HCT116 (cell line): ENCODE measurements around the gene RMRP. TPM values are rescaled to one million over a fixed set of nuclear protein-coding genes. Genes with fewer than 3 reads are reported as not detected.

ENCODE experiments used
- ATAC-seq: fragments of 200-7000 bp; cut with Tn5 transposase; 2 replicates; pipeline ENCODE4 v1.9.1; 2020; ENCODE audit warnings: mild to moderate bottlenecking, moderate library complexity
- BruUV-seq: library from RNA; stranded (reverse); fragments of 400-500 nt; replicated peaks from 2 replicates; lab custom pipeline; 2021; lab: Mats Ljungman, UMichigan
- CTCF ChIA-PET: fragments of 300-600 bp; sonication (Branson Sonifier 250); formaldehyde crosslinking; loops from one replicate; lab custom pipeline; 2021; ENCODE audit warnings: antibody characterized with exemption; lab: Charles Lee
- POLR2A ChIA-PET: fragments of 300-600, 350-600 bp; sonication (Branson Sonifier 250); formaldehyde crosslinking; loops from one replicate; lab custom pipeline; 2021; ENCODE audit warnings: antibody characterized with exemption; lab: Charles Lee
- RAD21 ChIA-PET, 2 experiments: fragments of 300-600 bp; sonication (Branson Sonifier 250); formaldehyde crosslinking; loops; one replicate each; lab custom pipeline; 2023; ENCODE audit warnings: low total read pairs in 2 of 2; ENCODE audit not compliant: uncharacterized antibody in 2 of 2, unreplicated experiment in 2 of 2, low non-redundant PET in 1 of 2; lab: Charles Lee
- DNase-seq: peaks from one replicate; pipeline ENCODE4 v3.0.0-alpha.2; 2010; ENCODE audit warnings: low read depth, low spot score
- H2AFZ ChIP-seq: fragments of 200-600 bp; shearing (Covaris generic), sonication (generic); 2 replicates; pipeline ENCODE4 v1.6.1; 2017; ENCODE audit warnings: low read depth, mixed run types, mixed read lengths, antibody characterized with exemption, low read length; ENCODE audit not compliant: poor library complexity, severe bottlenecking
- H3K27ac ChIP-seq: 2 replicates; pipeline ENCODE4 v1.5.1; 2012; ENCODE audit warnings: low read depth, low read length
- H3K27me3 ChIP-seq: fragments of 200-600 bp; sonication (generic); 2 replicates; pipeline ENCODE4 v1.6.1; 2016; ENCODE audit warnings: mixed run types, low read length, mixed read lengths; ENCODE audit not compliant: insufficient read depth
- H3K36me3 ChIP-seq, 2 experiments: fragments of 200-500 bp in 1 of 2; fragments of 200-600 bp in 1 of 2; sonication (Bioruptor generic) in 1 of 2; sonication (generic) in 1 of 2; 2 replicates each; pipeline versions ENCODE4 v1.5.1 to v1.6.1; 2014 to 2016; ENCODE audit warnings: low read length in 2 of 2, inconsistent platforms in 1 of 2, mixed read lengths in 1 of 2, mixed run types in 1 of 2; ENCODE audit not compliant: insufficient read depth in 2 of 2, control insufficient read depth in 1 of 2
- H3K4me1 ChIP-seq, 2 experiments: fragments of 200-600 bp in 1 of 2; sonication (generic) in 1 of 2; 2 replicates each; pipeline versions ENCODE4 v1.5.1 to v1.6.1; 2012 to 2017; ENCODE audit warnings: low read length in 2 of 2, inconsistent platforms in 1 of 2, mild to moderate bottlenecking in 1 of 2, mixed read lengths in 1 of 2, mixed run types in 1 of 2, moderate library complexity in 1 of 2; ENCODE audit not compliant: insufficient read depth in 2 of 2, control insufficient read depth in 1 of 2
- H3K4me2 ChIP-seq: fragments of 200-600 bp; sonication (generic); 2 replicates; pipeline ENCODE4 v1.6.1; 2017; ENCODE audit warnings: mixed run types, low read length, mixed read lengths
- H3K4me3 ChIP-seq, 2 experiments: fragments of 200-600 bp in 1 of 2; sonication (generic) in 1 of 2; replicated peaks in 1 of 2; 2 replicates each; pipeline ENCODE4 v1.5.1; 2011 to 2016; ENCODE audit warnings: low read length in 2 of 2, control low read depth in 1 of 2, low read depth in 1 of 2, mild to moderate bottlenecking in 1 of 2, mixed read lengths in 1 of 2, mixed run types in 1 of 2
- H3K79me2 ChIP-seq: fragments of 200-600 bp; sonication (generic); 2 replicates; pipeline ENCODE4 v1.6.1; 2017; ENCODE audit warnings: mild to moderate bottlenecking, mixed run types, low read length, moderate library complexity, mixed read lengths; ENCODE audit not compliant: insufficient read depth
- H3K9ac ChIP-seq: fragments of 200-600 bp; sonication (generic); 2 replicates; pipeline ENCODE4 v1.6.1; 2016; ENCODE audit warnings: low read length, mixed read lengths
- H3K9me2 ChIP-seq: fragments of 200-600 bp; sonication (generic), shearing (Covaris generic); 2 replicates; pipeline ENCODE4 v1.6.1; 2017; ENCODE audit warnings: mixed run types, mild to moderate bottlenecking, moderate library complexity; ENCODE audit not compliant: insufficient read depth
- H3K9me3 ChIP-seq, 2 experiments: fragments of 200-500 bp in 1 of 2; fragments of 200-600 bp in 1 of 2; sonication (Bioruptor generic) in 1 of 2; sonication (generic) in 1 of 2; 2 replicates each; pipeline ENCODE4 v1.6.1; 2014 to 2017; ENCODE audit warnings: low read length in 2 of 2, mixed read lengths in 2 of 2, inconsistent platforms in 1 of 2, low read depth in 1 of 2, mild to moderate bottlenecking in 1 of 2, mixed run types in 1 of 2, moderate library complexity in 1 of 2; ENCODE audit not compliant: control insufficient read depth in 1 of 2, insufficient read depth in 1 of 2
- H4K20me1 ChIP-seq: fragments of 200-600 bp; sonication (generic), shearing (Covaris generic); 2 replicates; pipeline ENCODE4 v1.6.1; 2017; ENCODE audit warnings: mixed run types, mild to moderate bottlenecking, moderate library complexity; ENCODE audit not compliant: insufficient read depth
- CBX3 ChIP-seq: IDR thresholded peaks from 2 replicates; pipeline ENCODE4 v1.6.1; 2012; ENCODE audit warnings: low read depth
- CEBPB ChIP-seq: IDR thresholded peaks from 2 replicates; pipeline ENCODE4 v1.6.1; 2012; ENCODE audit warnings: low read depth
- EGR1 ChIP-seq: IDR thresholded peaks from 2 replicates; pipeline ENCODE4 v1.6.1; 2012; ENCODE audit warnings: low read depth
- EZH2 ChIP-seq: fragments of 200-600 bp; sonication (generic); IDR thresholded peaks from 2 replicates; pipeline ENCODE4 v1.6.1; 2017; ENCODE audit warnings: antibody characterized with exemption, mixed run types
- MAX ChIP-seq: IDR thresholded peaks from 2 replicates; pipeline ENCODE4 v1.6.1; 2012
- POLR2AphosphoS5 ChIP-seq: IDR thresholded peaks from 2 replicates; pipeline ENCODE4 v1.6.1; 2011; ENCODE audit warnings: mild to moderate bottlenecking, low read depth, low read length, moderate library complexity
- REST ChIP-seq: IDR thresholded peaks from 2 replicates; pipeline ENCODE4 v1.6.1; 2012; ENCODE audit warnings: low read depth
- SIN3A ChIP-seq: IDR thresholded peaks from 2 replicates; pipeline ENCODE4 v1.6.1; 2012; ENCODE audit warnings: low read depth
- ZNF274 ChIP-seq: fragments of 200-500 bp; sonication (Bioruptor generic); IDR thresholded peaks from 2 replicates; pipeline ENCODE4 v1.6.1; 2014; ENCODE audit warnings: mild to moderate bottlenecking, low read depth, low read length, inconsistent platforms
- intact Hi-C: fragments of 100-400 bp; cut with micrococcal nuclease; formaldehyde crosslinking; loops from 2 replicates; pipeline ENCODE4 v1.10.0; 2022
- total RNA-seq: library from RNA; stranded (reverse); gene quantifications from one replicate; pipeline ENCODE4 v1.2.1, GENCODE V29; 2021; ENCODE audit not compliant: unreplicated experiment

RMRP gene
- total RNA-seq, 1 experiment from 2014 or later: 30,969 TPM

- no peaks in the 10 kb centered on the region for H3K9me2 ChIP-seq
- no TSS peak for BruUV-seq
- intact Hi-C loops: no loop called here
- H3K79me2 ChIP-seq: peaks cover 45% of the 10 kb centered on the region
- no peak overlapping the region for H3K9ac ChIP-seq
- no peak overlapping the region for H3K27ac ChIP-seq
- ChIA-PET RAD21 (no interaction called here), CTCF (interaction anchor here (2.3 kb wide), 1 partner anchor 10 kb away, joined by 15 read pairs; no protein-coding TSS in a partner anchor), POLR2A (interaction anchor here (0.5 kb wide), 1 partner anchor 98 kb away, joined by 3 read pairs; no protein-coding TSS in a partner anchor)
- peaks cover 45 to 63% of the 10 kb centered on the region in 2 experiments; a peak in 3 of 4 replicates for H3K36me3 ChIP-seq
- no peaks in the 10 kb centered on the region for H3K9me3 ChIP-seq
- H4K20me1 ChIP-seq: no peaks in the 10 kb centered on the region
- no peak overlapping the region for H3K4me2 ChIP-seq
- TF ChIP-seq ZNF274 (no peak), EZH2 (no peak)
- H3K27me3 ChIP-seq: no peaks in the 10 kb centered on the region
- ATAC-seq (no peak), DNase-seq (no peak)
- H3K4me1 ChIP-seq: peaks cover 16 to 28% of the 10 kb centered on the region in 2 experiments
- H2AFZ ChIP-seq: no peak overlapping the region
- no peak overlapping the region for H3K4me3 ChIP-seq
Measured at GRCh38 chr9:35686222-35687203, 28.7 kb upstream of the RMRP start.

GRCh38 chr9:35685506-35685905 lies 27.7 kb upstream of the RMRP start:
- ATAC-seq (no peak), DNase-seq (no peak)
- H3K9me2 ChIP-seq: no peaks in the 10 kb centered on the region
- no peaks in the 10 kb centered on the region for H4K20me1 ChIP-seq
- H3K27ac ChIP-seq: no peak overlapping the region
- ChIA-PET CTCF (no interaction called here), POLR2A (no interaction called here), RAD21 (no interaction called here)
- no peaks in the 10 kb centered on the region for H3K9me3 ChIP-seq
- H3K4me3 ChIP-seq: no peak overlapping the region
- H3K27me3 ChIP-seq: no peaks in the 10 kb centered on the region
- H3K36me3 ChIP-seq: peaks cover 45 to 63% of the 10 kb centered on the region in 2 experiments; a peak in 3 of 4 replicates
- no peak overlapping the region for H2AFZ ChIP-seq
- intact Hi-C loops: no loop called here
- H3K4me2 ChIP-seq: no peak overlapping the region
- H3K9ac ChIP-seq: no peak overlapping the region
- H3K4me1 ChIP-seq: peaks cover 13 to 19% of the 10 kb centered on the region in 2 experiments
- no peak for TF ChIP-seq REST
- no peak for TF ChIP-seq CBX3
- TF ChIP-seq EGR1: no peak
- no peak for TF ChIP-seq POLR2AphosphoS5
- no peak for TF ChIP-seq EZH2
- no peak for TF ChIP-seq SIN3A
- no peak for TF ChIP-seq CEBPB
- TF ChIP-seq MAX: no peak
- peaks cover 45% of the 10 kb centered on the region for H3K79me2 ChIP-seq
- BruUV-seq: no TSS peak
